SK-N-SH treated with all-trans-retinoic acid at 6 μM for 48 hours (cell line): ENCODE results near the gene REEP2.

ENCODE experiments used
- ATAC-seq: fragments of 200-7000 bp; cut with Tn5 transposase; 3 replicates; pipeline ENCODE4 v1.9.1; 2020; ENCODE audit warnings: mild to moderate bottlenecking, moderate library complexity
- ARNTL ChIP-seq: fragments of 450-650 bp; formaldehyde crosslinking; IDR thresholded peaks from 2 replicates; pipeline ENCODE4 v1.5.0; 2020; ENCODE audit warnings: low read depth, mild to moderate bottlenecking, moderate library complexity, borderline replicate concordance
- BACH2 ChIP-seq: fragments of 250-450 bp; sonication (Bioruptor Pico); IDR thresholded peaks from 2 replicates; pipeline ENCODE4 v1.9.0; 2021; ENCODE audit warnings: mild to moderate bottlenecking, borderline replicate concordance
- CSDC2 ChIP-seq: fragments of 250-450 bp; sonication (Bioruptor Pico); IDR thresholded peaks from 2 replicates; pipeline ENCODE4 v1.5.0; 2020; ENCODE audit warnings: mild to moderate bottlenecking, moderate library complexity
- ESRRG ChIP-seq: fragments of 250-450 bp; sonication (Bioruptor Pico); IDR thresholded peaks from 2 replicates; pipeline ENCODE4 v1.6.1; 2021; ENCODE audit warnings: mild to moderate bottlenecking
- GLIS3 ChIP-seq: fragments of 250-450 bp; sonication (Bioruptor Pico); IDR thresholded peaks from 2 replicates; pipeline ENCODE4 v1.5.0; 2020; ENCODE audit warnings: mild to moderate bottlenecking, moderate library complexity
- ISL1 ChIP-seq: fragments of 250-450 bp; sonication (Bioruptor Pico); IDR thresholded peaks from 2 replicates; pipeline ENCODE4 v2.1.2; 2022; ENCODE audit warnings: mild to moderate bottlenecking, moderate library complexity
- OSR1 ChIP-seq: fragments of 250-450 bp; sonication (Bioruptor Pico); IDR thresholded peaks from 2 replicates; pipeline ENCODE4 v1.8.0; 2022; ENCODE audit warnings: moderate library complexity, mild to moderate bottlenecking, inconsistent platforms
- PPARA ChIP-seq: fragments of 250-450 bp; sonication (Bioruptor Pico); IDR thresholded peaks from 2 replicates; pipeline ENCODE4 v1.5.0; 2020; ENCODE audit warnings: mild to moderate bottlenecking, borderline replicate concordance
- RARB ChIP-seq: fragments of 250-450 bp; sonication (Bioruptor Pico); IDR thresholded peaks from 2 replicates; pipeline ENCODE4 v1.8.0; 2021; ENCODE audit warnings: mild to moderate bottlenecking, moderate library complexity
- SNAI2 ChIP-seq: fragments of 250-450 bp; sonication (Bioruptor Pico); IDR thresholded peaks from 2 replicates; pipeline ENCODE4 v1.5.0; 2020; ENCODE audit warnings: mild to moderate bottlenecking, moderate library complexity
- TCF4 ChIP-seq: fragments of 250-450 bp; sonication (Bioruptor Pico); IDR thresholded peaks from 2 replicates; pipeline ENCODE4 v1.8.0; 2021; ENCODE audit warnings: mild to moderate bottlenecking, moderate library complexity, borderline replicate concordance
- TOX ChIP-seq: fragments of 250-450 bp; sonication (Bioruptor Pico); IDR thresholded peaks from 2 replicates; pipeline ENCODE4 v1.8.0; 2021; ENCODE audit warnings: mild to moderate bottlenecking, moderate library complexity, borderline replicate concordance
- ZC3H10 ChIP-seq: fragments of 250-450 bp; sonication (Bioruptor Pico); IDR thresholded peaks from 2 replicates; pipeline ENCODE4 v1.5.1; 2021; ENCODE audit warnings: mild to moderate bottlenecking, moderate library complexity
- ZFP3 ChIP-seq: fragments of 250-450 bp; sonication (Bioruptor Pico); IDR thresholded peaks from 2 replicates; pipeline ENCODE4 v1.5.0; 2020; ENCODE audit warnings: mild to moderate bottlenecking, moderate library complexity
- ZFP30 ChIP-seq: fragments of 450-650 bp; formaldehyde crosslinking; IDR thresholded peaks from 2 replicates; pipeline ENCODE4 v1.5.0; 2022; ENCODE audit warnings: mild to moderate bottlenecking, moderate library complexity
- ZNF565 ChIP-seq: fragments of 450-650 bp; formaldehyde crosslinking; conservative IDR thresholded peaks from 2 replicates; pipeline ENCODE4 v1.5.0; 2020; ENCODE audit warnings: low read depth, mild to moderate bottlenecking, moderate library complexity
- ZNF70 ChIP-seq: fragments of 450-650 bp; formaldehyde crosslinking; IDR thresholded peaks from 2 replicates; pipeline ENCODE4 v1.5.0; 2020; ENCODE audit warnings: mild to moderate bottlenecking, moderate library complexity
- ZNF8 ChIP-seq: fragments of 450-650 bp; formaldehyde crosslinking; IDR thresholded peaks from 2 replicates; pipeline ENCODE4 v1.5.0; 2020; ENCODE audit warnings: mild to moderate bottlenecking, moderate library complexity
- TF ChIP-seq, protein P1 (sequence below): fragments of 250-450 bp; sonication (Bioruptor Pico); IDR thresholded peaks from 2 replicates; pipeline ENCODE4 v1.8.0; 2021; ENCODE audit warnings: low read depth, mild to moderate bottlenecking, moderate library complexity, borderline replicate concordance
- TF ChIP-seq, protein P2 (sequence below): fragments of 250-450 bp; sonication (Bioruptor Pico); IDR thresholded peaks from 2 replicates; pipeline ENCODE4 v1.5.1; 2021; ENCODE audit warnings: mild to moderate bottlenecking, moderate library complexity
- TF ChIP-seq, protein P3 (sequence below): fragments of 250-450 bp; sonication (Bioruptor Pico); IDR thresholded peaks from 2 replicates; pipeline ENCODE4 v1.8.0; 2020; ENCODE audit warnings: mild to moderate bottlenecking, moderate library complexity, borderline replicate concordance
- TF ChIP-seq, protein P4 (sequence below): fragments of 250-450 bp; sonication (Bioruptor Pico); IDR thresholded peaks from 2 replicates; pipeline ENCODE4 v1.5.0; 2020; ENCODE audit warnings: mild to moderate bottlenecking, moderate library complexity

REEP2 gene

DNA sequence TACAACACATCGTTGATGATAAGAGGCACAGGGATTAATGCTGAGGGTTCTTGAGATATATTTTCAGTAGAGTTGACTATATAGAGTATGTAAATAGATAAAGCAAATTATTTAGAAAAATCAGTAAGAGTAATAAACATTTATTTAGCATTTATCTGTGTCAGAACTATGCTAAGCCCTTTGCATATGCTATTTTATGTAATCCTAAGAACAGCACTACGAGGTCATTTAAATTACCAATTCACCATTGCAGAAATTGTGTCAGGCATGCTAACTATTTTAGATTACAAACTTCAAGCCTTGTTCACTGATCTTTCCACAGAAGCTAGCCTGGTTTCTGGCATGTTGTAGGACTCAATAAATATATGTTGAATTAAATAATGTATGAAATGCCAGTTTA is 20.4 kb upstream of the REEP2 start:
- no peak for TF ChIP-seq TOX (CRISPR knock-in tag)
- TF ChIP-seq, all 23 proteins: peak for 0
- ATAC-seq, result no peak

DNA sequence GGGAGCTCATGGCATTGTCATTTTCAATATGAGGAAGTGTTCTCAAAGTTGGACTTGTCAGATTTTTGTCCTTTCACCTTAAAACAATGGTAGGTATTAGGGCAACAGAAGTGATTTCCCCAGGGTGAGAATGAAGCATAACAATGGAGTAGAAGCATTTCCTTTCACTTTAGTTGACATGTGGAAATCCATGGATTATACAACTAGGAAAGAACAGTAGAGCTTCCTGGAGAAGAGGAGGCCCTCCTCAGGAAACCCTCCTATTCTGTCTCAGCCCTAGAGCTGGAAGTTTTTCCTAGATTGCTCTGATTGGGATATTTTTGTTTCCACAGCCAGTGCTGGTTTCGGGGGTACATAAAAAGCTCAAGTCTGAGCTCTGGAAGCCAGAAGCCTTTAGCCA is 13.8 kb upstream of the REEP2 start:
- TF ChIP-seq, protein P1, sequence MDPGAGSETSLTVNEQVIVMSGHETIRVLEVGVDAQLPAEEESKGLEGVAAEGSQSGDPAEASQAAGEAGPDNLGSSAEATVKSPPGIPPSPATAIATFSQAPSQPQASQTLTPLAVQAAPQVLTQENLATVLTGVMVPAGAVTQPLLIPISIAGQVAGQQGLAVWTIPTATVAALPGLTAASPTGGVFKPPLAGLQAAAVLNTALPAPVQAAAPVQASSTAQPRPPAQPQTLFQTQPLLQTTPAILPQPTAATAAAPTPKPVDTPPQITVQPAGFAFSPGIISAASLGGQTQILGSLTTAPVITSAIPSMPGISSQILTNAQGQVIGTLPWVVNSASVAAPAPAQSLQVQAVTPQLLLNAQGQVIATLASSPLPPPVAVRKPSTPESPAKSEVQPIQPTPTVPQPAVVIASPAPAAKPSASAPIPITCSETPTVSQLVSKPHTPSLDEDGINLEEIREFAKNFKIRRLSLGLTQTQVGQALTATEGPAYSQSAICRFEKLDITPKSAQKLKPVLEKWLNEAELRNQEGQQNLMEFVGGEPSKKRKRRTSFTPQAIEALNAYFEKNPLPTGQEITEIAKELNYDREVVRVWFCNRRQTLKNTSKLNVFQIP (CRISPR knock-in tag), result no peak
- TF ChIP-seq BACH2 (CRISPR knock-in tag) (no peak), RARB (CRISPR knock-in tag) (no peak), ZNF8 (CRISPR knock-in tag) (no peak), ZNF565 (CRISPR knock-in tag) (no peak), TCF4 (CRISPR knock-in tag) (no peak), PPARA (CRISPR knock-in tag) (no peak), ARNTL (CRISPR knock-in tag) (no peak), OSR1 (CRISPR knock-in tag) (no peak), GLIS3 (no peak), ZFP30 (CRISPR knock-in tag) (no peak), ZC3H10 (CRISPR knock-in tag) (no peak), TOX (CRISPR knock-in tag) (no peak), SNAI2 (CRISPR knock-in tag) (no peak), ZFP3 (CRISPR knock-in tag) (no peak)
- TF ChIP-seq, protein P2, sequence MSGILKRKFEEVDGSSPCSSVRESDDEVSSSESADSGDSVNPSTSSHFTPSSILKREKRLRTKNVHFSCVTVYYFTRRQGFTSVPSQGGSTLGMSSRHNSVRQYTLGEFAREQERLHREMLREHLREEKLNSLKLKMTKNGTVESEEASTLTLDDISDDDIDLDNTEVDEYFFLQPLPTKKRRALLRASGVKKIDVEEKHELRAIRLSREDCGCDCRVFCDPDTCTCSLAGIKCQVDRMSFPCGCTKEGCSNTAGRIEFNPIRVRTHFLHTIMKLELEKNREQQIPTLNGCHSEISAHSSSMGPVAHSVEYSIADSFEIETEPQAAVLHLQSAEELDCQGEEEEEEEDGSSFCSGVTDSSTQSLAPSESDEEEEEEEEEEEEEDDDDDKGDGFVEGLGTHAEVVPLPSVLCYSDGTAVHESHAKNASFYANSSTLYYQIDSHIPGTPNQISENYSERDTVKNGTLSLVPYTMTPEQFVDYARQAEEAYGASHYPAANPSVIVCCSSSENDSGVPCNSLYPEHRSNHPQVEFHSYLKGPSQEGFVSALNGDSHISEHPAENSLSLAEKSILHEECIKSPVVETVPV, result no peak
- TF ChIP-seq, all 23 proteins: peak for 0
- no peak for ATAC-seq

DNA sequence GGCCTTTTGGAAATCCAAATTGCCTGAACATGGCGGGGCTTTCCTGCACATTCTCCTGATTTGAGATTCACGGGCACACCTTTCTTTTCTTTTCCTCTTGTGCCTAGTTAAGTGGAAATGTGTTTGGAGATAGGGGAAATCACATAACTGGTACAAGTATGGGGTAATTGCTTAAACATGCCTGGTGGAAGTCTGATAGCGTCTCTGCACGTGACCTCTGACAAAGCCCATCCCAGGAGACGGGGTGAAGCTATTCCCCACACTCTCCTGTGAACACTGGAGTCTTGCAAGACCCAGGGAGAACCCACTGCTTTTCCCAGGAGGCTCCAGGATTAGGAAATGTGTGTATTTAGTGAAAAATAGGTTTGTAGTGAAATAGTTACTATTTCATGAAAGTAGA is 2.9 kb upstream of the REEP2 start:
- no peak for ATAC-seq

DNA sequence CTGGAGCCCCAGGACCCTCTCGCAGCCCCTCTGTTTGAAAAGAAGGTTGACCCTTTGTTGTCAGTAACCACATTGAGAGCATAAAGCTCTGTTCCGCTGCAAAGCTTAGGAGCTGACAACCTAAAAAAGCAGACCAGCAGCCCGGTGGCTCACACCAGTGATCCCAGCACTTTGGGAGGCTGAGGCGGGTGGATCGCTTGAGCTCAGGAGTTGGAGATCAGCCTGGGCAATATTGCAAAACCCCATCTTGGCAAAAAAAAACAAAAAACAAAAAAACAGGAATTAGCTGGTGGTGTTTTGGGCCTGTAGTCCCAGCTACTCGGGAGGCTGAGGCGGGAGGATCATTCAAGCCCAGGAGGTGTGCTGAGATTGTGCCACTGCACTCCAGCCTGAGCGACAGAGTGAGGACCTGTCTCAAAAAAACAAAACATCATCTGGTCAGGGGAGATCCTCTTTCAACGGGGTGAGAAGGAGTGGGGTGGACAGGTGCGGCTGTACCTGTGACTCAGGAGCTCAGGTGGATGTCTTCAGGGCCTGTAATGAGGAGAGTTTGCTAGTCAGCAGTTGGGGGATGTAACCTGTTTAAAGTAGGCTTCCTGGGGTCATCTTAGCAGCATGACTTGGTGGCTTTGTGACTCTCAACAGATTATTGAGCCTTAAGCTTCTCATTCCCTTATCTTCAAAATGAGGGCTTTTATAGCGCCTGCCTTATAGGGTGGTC is 694 bp upstream of the REEP2 start:
- TF ChIP-seq RARB (CRISPR knock-in tag) (no peak), ZFP30 (CRISPR knock-in tag) (no peak), ZNF8 (CRISPR knock-in tag) (no peak), TOX (CRISPR knock-in tag) (no peak), ZFP3 (CRISPR knock-in tag) (no peak), OSR1 (CRISPR knock-in tag) (no peak), BACH2 (CRISPR knock-in tag) (no peak), ISL1 (no peak)
- TF ChIP-seq, protein P3, sequence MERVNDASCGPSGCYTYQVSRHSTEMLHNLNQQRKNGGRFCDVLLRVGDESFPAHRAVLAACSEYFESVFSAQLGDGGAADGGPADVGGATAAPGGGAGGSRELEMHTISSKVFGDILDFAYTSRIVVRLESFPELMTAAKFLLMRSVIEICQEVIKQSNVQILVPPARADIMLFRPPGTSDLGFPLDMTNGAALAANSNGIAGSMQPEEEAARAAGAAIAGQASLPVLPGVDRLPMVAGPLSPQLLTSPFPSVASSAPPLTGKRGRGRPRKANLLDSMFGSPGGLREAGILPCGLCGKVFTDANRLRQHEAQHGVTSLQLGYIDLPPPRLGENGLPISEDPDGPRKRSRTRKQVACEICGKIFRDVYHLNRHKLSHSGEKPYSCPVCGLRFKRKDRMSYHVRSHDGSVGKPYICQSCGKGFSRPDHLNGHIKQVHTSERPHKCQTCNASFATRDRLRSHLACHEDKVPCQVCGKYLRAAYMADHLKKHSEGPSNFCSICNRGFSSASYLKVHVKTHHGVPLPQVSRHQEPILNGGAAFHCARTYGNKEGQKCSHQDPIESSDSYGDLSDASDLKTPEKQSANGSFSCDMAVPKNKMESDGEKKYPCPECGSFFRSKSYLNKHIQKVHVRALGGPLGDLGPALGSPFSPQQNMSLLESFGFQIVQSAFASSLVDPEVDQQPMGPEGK (CRISPR knock-in tag), result no peak
- TF ChIP-seq, protein P4, sequence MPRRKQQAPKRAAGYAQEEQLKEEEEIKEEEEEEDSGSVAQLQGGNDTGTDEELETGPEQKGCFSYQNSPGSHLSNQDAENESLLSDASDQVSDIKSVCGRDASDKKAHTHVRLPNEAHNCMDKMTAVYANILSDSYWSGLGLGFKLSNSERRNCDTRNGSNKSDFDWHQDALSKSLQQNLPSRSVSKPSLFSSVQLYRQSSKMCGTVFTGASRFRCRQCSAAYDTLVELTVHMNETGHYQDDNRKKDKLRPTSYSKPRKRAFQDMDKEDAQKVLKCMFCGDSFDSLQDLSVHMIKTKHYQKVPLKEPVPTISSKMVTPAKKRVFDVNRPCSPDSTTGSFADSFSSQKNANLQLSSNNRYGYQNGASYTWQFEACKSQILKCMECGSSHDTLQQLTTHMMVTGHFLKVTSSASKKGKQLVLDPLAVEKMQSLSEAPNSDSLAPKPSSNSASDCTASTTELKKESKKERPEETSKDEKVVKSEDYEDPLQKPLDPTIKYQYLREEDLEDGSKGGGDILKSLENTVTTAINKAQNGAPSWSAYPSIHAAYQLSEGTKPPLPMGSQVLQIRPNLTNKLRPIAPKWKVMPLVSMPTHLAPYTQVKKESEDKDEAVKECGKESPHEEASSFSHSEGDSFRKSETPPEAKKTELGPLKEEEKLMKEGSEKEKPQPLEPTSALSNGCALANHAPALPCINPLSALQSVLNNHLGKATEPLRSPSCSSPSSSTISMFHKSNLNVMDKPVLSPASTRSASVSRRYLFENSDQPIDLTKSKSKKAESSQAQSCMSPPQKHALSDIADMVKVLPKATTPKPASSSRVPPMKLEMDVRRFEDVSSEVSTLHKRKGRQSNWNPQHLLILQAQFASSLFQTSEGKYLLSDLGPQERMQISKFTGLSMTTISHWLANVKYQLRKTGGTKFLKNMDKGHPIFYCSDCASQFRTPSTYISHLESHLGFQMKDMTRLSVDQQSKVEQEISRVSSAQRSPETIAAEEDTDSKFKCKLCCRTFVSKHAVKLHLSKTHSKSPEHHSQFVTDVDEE (CRISPR knock-in tag), result no peak
- no peak for ATAC-seq

More for the DNA sequence above, 2.9 kb upstream of the REEP2 start:
- no peak for TF ChIP-seq RARB (CRISPR knock-in tag)
- no peak for TF ChIP-seq PPARA (CRISPR knock-in tag)
- no peak for TF ChIP-seq TOX (CRISPR knock-in tag)
- no peak for TF ChIP-seq SNAI2 (CRISPR knock-in tag)
- no peak for TF ChIP-seq CSDC2
- TF ChIP-seq ESRRG, result no peak
- no peak for TF ChIP-seq ZNF8 (CRISPR knock-in tag)
- no peak for TF ChIP-seq ZC3H10 (CRISPR knock-in tag)
- TF ChIP-seq, protein P3 (CRISPR knock-in tag), result no peak
- no peak for TF ChIP-seq ZFP30 (CRISPR knock-in tag)
- TF ChIP-seq ZNF70 (CRISPR knock-in tag), result no peak
- TF ChIP-seq, all 23 proteins: peak for 0
